GM12878 (cell line): Measurements from ENCODE around the gene SMPDL3B. TPM values are rescaled to one million over a fixed set of nuclear protein-coding genes. Genes with fewer than 3 reads are reported as not detected.

Experiments used
- ATAC-seq: fragments of 200-7000 bp; cut with Tn5 transposase; 3 replicates; pipeline ENCODE4 v1.9.1; 2020; ENCODE audit warnings: mild to moderate bottlenecking, moderate library complexity
- BruUV-seq: library from RNA; stranded (reverse); fragments of 400-500 nt; replicated peaks from 2 replicates; lab custom pipeline; 2021; lab: Mats Ljungman, UMichigan
- CTCF ChIA-PET: fragments of 300-600 bp; sonication (Branson Sonifier 250); formaldehyde crosslinking; extraction: SDS; loops from one replicate; lab custom pipeline; 2021; ENCODE audit warnings: inconsistent platforms; lab: Yijun Ruan, JAX
- POLR2A ChIA-PET: fragments of 350-600 bp; formaldehyde crosslinking; extraction: SDS; loops from one replicate; lab custom pipeline; 2021; ENCODE audit warnings: inconsistent platforms; lab: Charles Lee
- RAD21 ChIA-PET: fragments of 300-600 bp; sonication (Branson Sonifier 250); formaldehyde crosslinking; loops from one replicate; lab custom pipeline; 2023; ENCODE audit warnings: antibody characterized with exemption; ENCODE audit not compliant: unreplicated experiment; lab: Charles Lee
- SMC1A ChIA-PET: fragments of 300-600 bp; sonication (Branson Sonifier 250); formaldehyde crosslinking; loops from one replicate; lab custom pipeline; 2023; ENCODE audit not compliant: unreplicated experiment, uncharacterized antibody; lab: Charles Lee
- DNase-seq: peaks from one replicate; pipeline ENCODE4 v3.0.0-alpha.2; 2011; ENCODE audit warnings: low read depth, low spot score
- FAIRE-seq: peaks from 3 replicates; lab custom pipeline; 2011; peaks lifted over from hg19 to GRCh38; lab: Jason Lieb, UNC
- H2AFZ ChIP-seq: 2 replicates; pipeline ENCODE4 v1.6.0; 2011; ENCODE audit warnings: low read depth, low read length, control low read depth; ENCODE audit not compliant: control insufficient read depth
- H3K27ac ChIP-seq: 2 replicates; pipeline ENCODE4 v1.5.1; 2011; ENCODE audit warnings: control low read depth; ENCODE audit not compliant: control insufficient read depth, insufficient read depth
- H3K27me3 ChIP-seq, 2 experiments: replicated peaks in 1 of 2; 2 replicates each; pipeline versions ENCODE4 v1.6.0 to v1.6.1; 2011; ENCODE audit warnings: low read length in 1 of 2; ENCODE audit not compliant: control insufficient read depth in 2 of 2, insufficient read depth in 2 of 2
- H3K36me3 ChIP-seq, 2 experiments: 2 replicates each; pipeline ENCODE4 v1.5.1; 2011; ENCODE audit warnings: low read length in 1 of 2; ENCODE audit not compliant: control insufficient read depth in 2 of 2, insufficient read depth in 2 of 2
- H3K4me1 ChIP-seq: 2 replicates; pipeline ENCODE4 v1.6.1; 2011; ENCODE audit warnings: mild to moderate bottlenecking, low read length, moderate library complexity, mixed read lengths; ENCODE audit not compliant: control insufficient read depth, insufficient read depth
- H3K4me2 ChIP-seq: 2 replicates; pipeline ENCODE4 v1.6.0; 2011; ENCODE audit warnings: control low read depth; ENCODE audit not compliant: control insufficient read depth, insufficient read depth
- H3K4me3 ChIP-seq: fragments of 200-600 bp; sonication (generic); 2 replicates; pipeline ENCODE4 v1.5.1; 2016
- H3K79me2 ChIP-seq: 2 replicates; pipeline ENCODE4 v1.6.0; 2011; ENCODE audit warnings: low read length; ENCODE audit not compliant: control insufficient read depth, insufficient read depth
- H3K9ac ChIP-seq: 2 replicates; pipeline ENCODE4 v1.8.0; 2011; ENCODE audit warnings: low read length, control low read depth, mixed read lengths; ENCODE audit not compliant: control insufficient read depth, insufficient read depth
- H3K9me3 ChIP-seq: replicated peaks from 3 replicates; pipeline ENCODE4 v1.5.1; 2011; ENCODE audit warnings: mild to moderate bottlenecking, low read length; ENCODE audit not compliant: control insufficient read depth, insufficient read depth
- H4K20me1 ChIP-seq: 2 replicates; pipeline ENCODE4 v1.6.0; 2011; ENCODE audit not compliant: control insufficient read depth, insufficient read depth
- BACH1 ChIP-seq: fragments of 450-650 bp; IDR thresholded peaks from 2 replicates; pipeline ENCODE4 v1.6.1; 2017; ENCODE audit warnings: mild to moderate bottlenecking, borderline replicate concordance
- BRCA1 ChIP-seq: IDR thresholded peaks from 2 replicates; pipeline ENCODE4 v1.6.1; 2011; ENCODE audit warnings: low read depth, low read length, improper control_type of control experiment
- CBX5 ChIP-seq: sonication (generic); IDR thresholded peaks from 2 replicates; pipeline ENCODE4 v1.6.1; 2016; ENCODE audit warnings: low read depth, moderate library complexity, mild to moderate bottlenecking, inconsistent platforms
- CHD1 ChIP-seq: IDR thresholded peaks from 2 replicates; pipeline ENCODE4 v1.6.1; 2012; ENCODE audit warnings: low read depth, low read length, improper control_type of control experiment
- FOS ChIP-seq: IDR thresholded peaks from 3 replicates; pipeline ENCODE4 v1.6.1; 2011; ENCODE audit warnings: borderline replicate concordance; ENCODE audit not compliant: insufficient read length; ENCODE audit errors: extremely low read depth
- HDGF ChIP-seq: fragments of 450-650 bp; IDR thresholded peaks from 2 replicates; pipeline ENCODE4 v1.6.1; 2016; ENCODE audit warnings: antibody characterized with exemption
- IKZF1 ChIP-seq: fragments of 450-650 bp; conservative IDR thresholded peaks from 2 replicates; pipeline ENCODE4 v1.6.1; 2017; ENCODE audit warnings: antibody characterized with exemption, mild to moderate bottlenecking
- KLF5 ChIP-seq: fragments of 450-650 bp; IDR thresholded peaks from 2 replicates; pipeline ENCODE4 v1.6.1; 2014; ENCODE audit warnings: mild to moderate bottlenecking; ENCODE audit not compliant: partially characterized antibody
- LARP7 ChIP-seq: fragments of 450-650 bp; IDR thresholded peaks from 2 replicates; pipeline ENCODE4 v1.6.1; 2017; ENCODE audit warnings: mild to moderate bottlenecking
- MTA3 ChIP-seq: IDR thresholded peaks from 2 replicates; pipeline ENCODE4 v1.6.1; 2012; ENCODE audit warnings: low read length, inconsistent platforms, borderline replicate concordance
- RELA ChIP-seq: fragments of 450-650 bp; IDR thresholded peaks from 2 replicates; pipeline ENCODE4 v1.8.0; 2014; ENCODE audit warnings: borderline replicate concordance; ENCODE audit not compliant: partially characterized antibody
- RFX5 ChIP-seq: IDR thresholded peaks from 2 replicates; pipeline ENCODE4 v1.6.1; 2011; ENCODE audit warnings: low read depth, low read length, improper control_type of control experiment
- SREBF1 ChIP-seq: IDR thresholded peaks from 2 replicates; pipeline ENCODE4 v1.6.1; 2012; ENCODE audit warnings: mild to moderate bottlenecking, low read length
- SUPT20H ChIP-seq: IDR thresholded peaks from 2 replicates; pipeline ENCODE4 v1.6.1; 2011; ENCODE audit warnings: low read depth, mild to moderate bottlenecking, low read length, moderate library complexity, borderline replicate concordance; ENCODE audit not compliant: control insufficient read depth
- WRNIP1 ChIP-seq: IDR thresholded peaks from 2 replicates; pipeline ENCODE4 v1.6.1; 2011; ENCODE audit warnings: low read depth, low read length, improper control_type of control experiment, borderline replicate concordance
- ZNF207 ChIP-seq: fragments of 450-650 bp; IDR thresholded peaks from 2 replicates; pipeline ENCODE4 v1.6.1; 2014; ENCODE audit warnings: antibody characterized with exemption, mild to moderate bottlenecking, borderline replicate concordance
- WGBS: methylation state at CpG from one replicate; pipeline ENCODE4 v1.1.6; 2016; ENCODE audit warnings: low lambda C conversion rate; ENCODE audit not compliant: insufficient replicate concordance, insufficient coverage; ENCODE audit errors: missing lambda C conversion rate; 5-methylcytosine and 5-hydroxymethylcytosine counted together
- in situ Hi-C: fragments of 300-500 bp; cut with MboI; formaldehyde crosslinking; loops from 9 replicates; pipeline ENCODE4 v1.14.3; 2018; ENCODE audit warnings: mixed read lengths
- intact Hi-C: fragments of 100-400 bp; cut with micrococcal nuclease; formaldehyde crosslinking; loops from one replicate; pipeline ENCODE4 v1.14.2; 2022; ENCODE audit not compliant: unreplicated experiment
- polyA plus RNA-seq, 11 experiments: library from polyadenylated mRNA; depleted of rRNA in 4 of 11; unstranded in 6 of 11; stranded (reverse) in 5 of 11; fragments of >200 nt; fragmentation: Nextera tagmentation in 4 of 11; fragmentation: Illumina TruSeq in 1 of 11; extraction: Ambion mirVana in 4 of 11; extraction: Trizol in 1 of 11; gene quantifications; 1 replicate in 1 of 11; 2 replicates in 10 of 11; pipeline versions ENCODE4 v1.2.1 to v1.2.3, GENCODE V29; 2011 to 2016; ENCODE audit warnings: inconsistent platforms in 2 of 11, missing spikeins in 2 of 11, low read depth in 1 of 11
- total RNA-seq, 4 experiments: library from RNA; depleted of rRNA in 3 of 4; stranded (reverse); fragments of >200 nt in 3 of 4; fragmentation: Illumina TruSeq in 1 of 4; extraction: Trizol in 1 of 4; gene quantifications; 2 replicates each; pipeline versions ENCODE4 v1.2.1 to v1.2.3, GENCODE V29; 2013 to 2021
- TF ChIP-seq, protein P1 (sequence below): fragments of 450-650 bp; IDR thresholded peaks from 2 replicates; pipeline ENCODE4 v1.6.1; 2017; ENCODE audit warnings: mild to moderate bottlenecking, moderate library complexity
- TF ChIP-seq, protein P2 (sequence below): IDR thresholded peaks from 2 replicates; pipeline ENCODE4 v1.6.1; 2011; ENCODE audit warnings: borderline replicate concordance, low read depth, mild to moderate bottlenecking, moderate library complexity, low read length; ENCODE audit not compliant: insufficient read depth, poor library complexity, severe bottlenecking
- TF ChIP-seq, protein P3 (sequence below): IDR thresholded peaks from 2 replicates; pipeline ENCODE4 v1.6.1; 2012; ENCODE audit warnings: low read depth, low read length, improper control_type of control experiment

The SMPDL3B gene
- total and polyA plus RNA-seq, 10 of the 15 experiments (the other 5 are each of a cell fraction or from before 2014, with no cell fraction given): 0.56 to 2.7 (median 1.0) TPM

DNA sequence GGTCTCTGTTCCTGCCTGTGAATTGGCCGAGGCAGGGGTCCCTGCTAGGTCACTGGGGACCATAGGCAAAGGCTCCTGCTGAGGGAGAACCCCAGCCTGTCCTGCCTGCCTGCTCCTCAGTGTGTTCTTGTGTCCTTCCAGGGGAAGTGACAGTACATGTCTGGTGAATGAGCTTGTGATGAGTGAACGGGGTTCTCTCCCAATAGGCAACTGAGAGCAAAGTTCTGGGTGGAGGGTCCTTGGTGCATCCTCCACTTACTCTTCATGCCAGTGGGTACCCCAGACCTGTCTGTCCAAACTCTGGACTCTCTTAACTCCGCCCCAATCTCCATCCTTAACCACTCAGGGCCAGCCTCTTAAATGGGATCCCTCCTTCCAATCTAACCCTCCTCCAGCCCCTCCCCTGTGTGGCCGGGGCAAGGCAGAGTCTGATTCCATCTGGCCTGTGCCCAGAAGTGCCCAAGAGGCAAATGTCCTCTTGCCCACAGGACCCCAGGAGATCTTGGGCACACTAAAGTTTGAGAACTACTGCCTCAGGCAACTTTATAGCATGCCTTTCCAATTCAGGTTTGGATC lies 26.9 kb downstream of the SMPDL3B start (continued):
- TF ChIP-seq, protein P1, sequence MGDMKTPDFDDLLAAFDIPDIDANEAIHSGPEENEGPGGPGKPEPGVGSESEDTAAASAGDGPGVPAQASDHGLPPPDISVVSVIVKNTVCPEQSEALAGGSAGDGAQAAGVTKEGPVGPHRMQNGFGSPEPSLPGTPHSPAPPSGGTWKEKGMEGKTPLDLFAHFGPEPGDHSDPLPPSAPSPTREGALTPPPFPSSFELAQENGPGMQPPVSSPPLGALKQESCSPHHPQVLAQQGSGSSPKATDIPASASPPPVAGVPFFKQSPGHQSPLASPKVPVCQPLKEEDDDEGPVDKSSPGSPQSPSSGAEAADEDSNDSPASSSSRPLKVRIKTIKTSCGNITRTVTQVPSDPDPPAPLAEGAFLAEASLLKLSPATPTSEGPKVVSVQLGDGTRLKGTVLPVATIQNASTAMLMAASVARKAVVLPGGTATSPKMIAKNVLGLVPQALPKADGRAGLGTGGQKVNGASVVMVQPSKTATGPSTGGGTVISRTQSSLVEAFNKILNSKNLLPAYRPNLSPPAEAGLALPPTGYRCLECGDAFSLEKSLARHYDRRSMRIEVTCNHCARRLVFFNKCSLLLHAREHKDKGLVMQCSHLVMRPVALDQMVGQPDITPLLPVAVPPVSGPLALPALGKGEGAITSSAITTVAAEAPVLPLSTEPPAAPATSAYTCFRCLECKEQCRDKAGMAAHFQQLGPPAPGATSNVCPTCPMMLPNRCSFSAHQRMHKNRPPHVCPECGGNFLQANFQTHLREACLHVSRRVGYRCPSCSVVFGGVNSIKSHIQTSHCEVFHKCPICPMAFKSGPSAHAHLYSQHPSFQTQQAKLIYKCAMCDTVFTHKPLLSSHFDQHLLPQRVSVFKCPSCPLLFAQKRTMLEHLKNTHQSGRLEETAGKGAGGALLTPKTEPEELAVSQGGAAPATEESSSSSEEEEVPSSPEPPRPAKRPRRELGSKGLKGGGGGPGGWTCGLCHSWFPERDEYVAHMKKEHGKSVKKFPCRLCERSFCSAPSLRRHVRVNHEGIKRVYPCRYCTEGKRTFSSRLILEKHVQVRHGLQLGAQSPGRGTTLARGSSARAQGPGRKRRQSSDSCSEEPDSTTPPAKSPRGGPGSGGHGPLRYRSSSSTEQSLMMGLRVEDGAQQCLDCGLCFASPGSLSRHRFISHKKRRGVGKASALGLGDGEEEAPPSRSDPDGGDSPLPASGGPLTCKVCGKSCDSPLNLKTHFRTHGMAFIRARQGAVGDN: no peak
- TF ChIP-seq FOS (no peak), ZNF207 (no peak), WRNIP1 (no peak), KLF5 (no peak), BRCA1 (no peak), MTA3 (no peak)

DNA sequence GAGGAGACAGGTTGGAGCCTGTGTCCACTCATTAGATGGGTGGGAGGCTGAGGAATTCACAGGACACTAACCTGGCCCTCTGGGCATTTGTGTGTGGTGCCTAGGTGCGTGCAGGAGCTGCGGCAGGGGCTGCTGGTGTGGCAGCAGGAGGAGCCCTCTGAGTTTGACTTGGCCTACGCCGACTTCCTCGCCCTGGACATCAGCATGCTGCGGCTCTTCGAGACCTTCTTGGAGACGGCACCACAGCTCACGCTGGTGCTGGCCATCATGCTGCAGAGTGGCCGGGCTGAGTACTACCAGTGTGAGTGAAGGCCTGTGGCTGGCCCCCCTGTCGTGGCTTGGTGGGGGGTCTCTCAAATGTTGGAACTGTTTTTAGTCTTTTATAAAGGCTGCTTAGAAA lies 28.6 kb downstream of the SMPDL3B start:
- RAD21 ChIA-PET: interaction anchor here (1.0 kb wide), 1 partner anchor 124 kb away, joined by 4 read pairs; no protein-coding TSS in a partner anchor
- H3K79me2 ChIP-seq: no peaks in the 10 kb centered on the region
- H3K4me1 ChIP-seq: peaks cover 4% of the 10 kb centered on the region
- H3K27ac ChIP-seq: no peak overlapping the region
- H3K36me3 ChIP-seq: peaks cover 0 to 4% of the 10 kb centered on the region in 2 experiments; a peak in 3 of 4 replicates
- H3K4me3 ChIP-seq: no peak overlapping the region
- SMC1A ChIA-PET: no interaction called here
- no peak overlapping the region for H2AFZ ChIP-seq
- no peak overlapping the region for H3K4me2 ChIP-seq
- ATAC-seq: no peak
- FAIRE-seq: no peak
- DNase-seq: no peak
- intact Hi-C loops (no loop called here), in situ Hi-C loops (no loop called here)
- CTCF ChIA-PET: interaction anchor here (1.5 kb wide), 1 partner anchor 17 kb away, joined by 4 read pairs; no protein-coding TSS in a partner anchor
- no peaks in the 10 kb centered on the region for H3K9me3 ChIP-seq
- 81% methylated on average over 11 of the region's 11 CpGs for WGBS
- no TSS peak for BruUV-seq
- no peak overlapping the region for H3K9ac ChIP-seq
- no peaks in the 10 kb centered on the region for H3K27me3 ChIP-seq
- POLR2A ChIA-PET: no interaction called here
- H4K20me1 ChIP-seq: no peaks in the 10 kb centered on the region
- TF ChIP-seq IKZF1 (no peak), LARP7 (no peak), CHD1 (no peak), HDGF (no peak), CBX5 (no peak), RFX5 (no peak), SREBF1 (no peak), RELA (no peak), SUPT20H (no peak), BACH1 (no peak)
- TF ChIP-seq, protein P2, sequence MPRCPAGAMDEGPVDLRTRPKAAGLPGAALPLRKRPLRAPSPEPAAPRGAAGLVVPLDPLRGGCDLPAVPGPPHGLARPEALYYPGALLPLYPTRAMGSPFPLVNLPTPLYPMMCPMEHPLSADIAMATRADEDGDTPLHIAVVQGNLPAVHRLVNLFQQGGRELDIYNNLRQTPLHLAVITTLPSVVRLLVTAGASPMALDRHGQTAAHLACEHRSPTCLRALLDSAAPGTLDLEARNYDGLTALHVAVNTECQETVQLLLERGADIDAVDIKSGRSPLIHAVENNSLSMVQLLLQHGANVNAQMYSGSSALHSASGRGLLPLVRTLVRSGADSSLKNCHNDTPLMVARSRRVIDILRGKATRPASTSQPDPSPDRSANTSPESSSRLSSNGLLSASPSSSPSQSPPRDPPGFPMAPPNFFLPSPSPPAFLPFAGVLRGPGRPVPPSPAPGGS: no peak
- TF ChIP-seq, protein P3, sequence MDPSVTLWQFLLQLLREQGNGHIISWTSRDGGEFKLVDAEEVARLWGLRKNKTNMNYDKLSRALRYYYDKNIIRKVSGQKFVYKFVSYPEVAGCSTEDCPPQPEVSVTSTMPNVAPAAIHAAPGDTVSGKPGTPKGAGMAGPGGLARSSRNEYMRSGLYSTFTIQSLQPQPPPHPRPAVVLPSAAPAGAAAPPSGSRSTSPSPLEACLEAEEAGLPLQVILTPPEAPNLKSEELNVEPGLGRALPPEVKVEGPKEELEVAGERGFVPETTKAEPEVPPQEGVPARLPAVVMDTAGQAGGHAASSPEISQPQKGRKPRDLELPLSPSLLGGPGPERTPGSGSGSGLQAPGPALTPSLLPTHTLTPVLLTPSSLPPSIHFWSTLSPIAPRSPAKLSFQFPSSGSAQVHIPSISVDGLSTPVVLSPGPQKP: no peak
